A549 (cell line): ENCODE measurements around the gene SUFU. TPM values are rescaled to one million over a fixed set of nuclear protein-coding genes. Genes with fewer than 3 reads are reported as not detected.

Experiments
- ATAC-seq, 2 experiments: fragments of 200-7000 bp in 1 of 2; fragments of >200 bp in 1 of 2; cut with Nextera tagmentation in 1 of 2; cut with Tn5 transposase in 1 of 2; 3 replicates each; pipeline versions ENCODE4 v1.8.0 to v1.9.1; 2018 to 2020; ENCODE audit warnings: mild to moderate bottlenecking in 1 of 2, moderate library complexity in 1 of 2
- CTCF ChIA-PET: fragments of 300-600 bp; sonication (Branson Sonifier 250); formaldehyde crosslinking; extraction: SDS; loops from one replicate; lab custom pipeline; 2021; ENCODE audit warnings: antibody characterized with exemption, inconsistent platforms; lab: Yijun Ruan, JAX
- POLR2A ChIA-PET: fragments of 350-600 bp; formaldehyde crosslinking; extraction: SDS; loops from one replicate; lab custom pipeline; 2021; ENCODE audit warnings: antibody characterized with exemption, inconsistent platforms; lab: Yijun Ruan, JAX
- DNase-seq, 2 experiments: peaks; one replicate each; pipeline versions ENCODE4 v3.0.0 to v3.0.0-alpha.2; 2011 to 2016; ENCODE audit warnings: low read depth in 1 of 2, low spot score in 1 of 2
- FAIRE-seq: peaks from 2 replicates; lab custom pipeline; 2011; peaks lifted over from hg19 to GRCh38; lab: Jason Lieb, UNC
- H3K27ac ChIP-seq, 2 experiments: fragments of >200 bp; sonication (Bioruptor Twin); formaldehyde crosslinking; 3 replicates each; pipeline ENCODE4 v1.5.1; 2016 to 2017
- H3K4me1 ChIP-seq: fragments of >200 bp; sonication (Bioruptor Twin); formaldehyde crosslinking; 3 replicates; pipeline ENCODE4 v1.6.1; 2016
- H3K4me2 ChIP-seq: fragments of >200 bp; sonication (Bioruptor Twin); formaldehyde crosslinking; 3 replicates; pipeline ENCODE4 v1.6.1; 2016
- H3K4me3 ChIP-seq: fragments of >200 bp; sonication (Bioruptor Twin); formaldehyde crosslinking; 3 replicates; pipeline ENCODE4 v1.5.1; 2016
- H3K9me3 ChIP-seq: fragments of >200 bp; sonication (Bioruptor Twin); formaldehyde crosslinking; 3 replicates; pipeline ENCODE4 v1.6.1; 2016
- BHLHE40 ChIP-seq: IDR thresholded peaks from 2 replicates; pipeline ENCODE4 v1.6.1; 2012; ENCODE audit warnings: low read depth, low read length, inconsistent platforms
- CEBPB ChIP-seq, 2 experiments: fragments of >200 bp in 1 of 2; sonication (Bioruptor Twin) in 1 of 2; formaldehyde crosslinking in 1 of 2; IDR thresholded peaks; 2 replicates each; pipeline ENCODE4 v1.6.1; 2012 to 2016
- CHD2 ChIP-seq: fragments of 150-350 bp; IDR thresholded peaks from 2 replicates; pipeline ENCODE4 v1.6.1; 2014; ENCODE audit warnings: low read length; ENCODE audit not compliant: partially characterized antibody
- CTCF ChIP-seq: fragments of >200 bp; sonication (Bioruptor Twin); formaldehyde crosslinking; IDR thresholded peaks from 3 replicates; pipeline ENCODE4 v1.5.1; 2016
- E2F6 ChIP-seq: IDR thresholded peaks from 2 replicates; pipeline ENCODE4 v1.6.1; 2012; ENCODE audit warnings: low read depth, borderline replicate concordance
- EHMT2 ChIP-seq: fragments of 200-600 bp; sonication (generic); IDR thresholded peaks from 2 replicates; pipeline ENCODE4 v1.6.1; 2016; ENCODE audit warnings: antibody characterized with exemption, low read depth, mild to moderate bottlenecking, moderate library complexity
- EP300 ChIP-seq, 2 experiments: fragments of >200 bp; sonication (Bioruptor Twin); formaldehyde crosslinking; IDR thresholded peaks; 2 replicates in 1 of 2; 3 replicates in 1 of 2; pipeline ENCODE4 v1.6.1; 2016 to 2017
- FOSB ChIP-seq: fragments of 250-450 bp; sonication (Bioruptor Pico); IDR thresholded peaks from 2 replicates; pipeline ENCODE4 v1.5.0; 2020; ENCODE audit warnings: mild to moderate bottlenecking, moderate library complexity
- HOXA7 ChIP-seq: fragments of 250-450 bp; sonication (Bioruptor Pico); IDR thresholded peaks from 2 replicates; pipeline ENCODE4 v1.5.0; 2020; ENCODE audit warnings: mild to moderate bottlenecking, moderate library complexity
- HOXB13 ChIP-seq: fragments of 250-450 bp; sonication (Bioruptor Pico); IDR thresholded peaks from 2 replicates; pipeline ENCODE4 v1.5.0; 2020; ENCODE audit warnings: low read depth, mild to moderate bottlenecking, moderate library complexity
- HOXB5 ChIP-seq: fragments of 250-450 bp; sonication (Bioruptor Pico); IDR thresholded peaks from 2 replicates; pipeline ENCODE4 v1.5.0; 2020; ENCODE audit warnings: mild to moderate bottlenecking, moderate library complexity
- MAX ChIP-seq: IDR thresholded peaks from 2 replicates; pipeline ENCODE4 v1.6.1; 2012
- NFE2L2 ChIP-seq: fragments of 150-350 bp; conservative IDR thresholded peaks from 2 replicates; pipeline ENCODE4 v1.6.1; 2014; ENCODE audit warnings: low read length
- POLR2A ChIP-seq: IDR thresholded peaks from 2 replicates; pipeline ENCODE4 v1.6.1; 2012; ENCODE audit warnings: mild to moderate bottlenecking, low read length
- POLR2AphosphoS2 ChIP-seq: conservative IDR thresholded peaks from 2 replicates; pipeline ENCODE4 v1.6.1; 2012; ENCODE audit warnings: low read length, improper control_type of control experiment, inconsistent platforms
- RFX5 ChIP-seq: fragments of 450-650 bp; IDR thresholded peaks from 2 replicates; pipeline ENCODE4 v1.7.1; 2014; ENCODE audit warnings: antibody characterized with exemption, mild to moderate bottlenecking, moderate library complexity
- RNF2 ChIP-seq: fragments of 200-600 bp; sonication (generic); IDR thresholded peaks from 2 replicates; pipeline ENCODE4 v1.6.1; 2016; ENCODE audit warnings: low read depth, mild to moderate bottlenecking, antibody characterized with exemption, moderate library complexity, borderline replicate concordance
- SMC3 ChIP-seq: fragments of >200 bp; sonication (Bioruptor Twin); formaldehyde crosslinking; IDR thresholded peaks from 3 replicates; pipeline ENCODE4 v1.6.1; 2018; ENCODE audit warnings: inconsistent platforms
- SREBF2 ChIP-seq: fragments of 450-650 bp; IDR thresholded peaks from 2 replicates; pipeline ENCODE4 v1.6.1; 2014; ENCODE audit warnings: mild to moderate bottlenecking, moderate library complexity
- TP53 ChIP-seq: fragments of 250-450 bp; sonication (Bioruptor Pico); IDR thresholded peaks from 2 replicates; pipeline ENCODE4 v1.5.0; 2021; ENCODE audit warnings: mild to moderate bottlenecking, moderate library complexity
- ZFP36 ChIP-seq: fragments of 450-650 bp; IDR thresholded peaks from 2 replicates; pipeline ENCODE4 v1.6.1; 2014; ENCODE audit warnings: borderline replicate concordance; ENCODE audit not compliant: partially characterized antibody
- ZNF302 ChIP-seq: fragments of 250-450 bp; sonication (Bioruptor Pico); IDR thresholded peaks from 2 replicates; pipeline ENCODE4 v1.9.0; 2021; ENCODE audit warnings: inconsistent platforms, mild to moderate bottlenecking, moderate library complexity
- WGBS: methylation state at CpG from one replicate; pipeline ENCODE4 v1.1.6; 2017; ENCODE audit errors: missing lambda C conversion rate; 5-methylcytosine and 5-hydroxymethylcytosine counted together
- polyA plus RNA-seq, 4 experiments: library from polyadenylated mRNA; depleted of rRNA in 3 of 4; stranded (reverse); fragments of >200 nt; fragmentation: RNase III in 1 of 4; extraction: RNeasy Plus Mini Kit Qiagen cat#74134 plus additional on column Dnase treatment in 1 of 4; gene quantifications; 2 replicates in 3 of 4; 3 replicates in 1 of 4; pipeline ENCODE4 v1.2.3, GENCODE V29; 2011 to 2017
- TF ChIP-seq, protein P1 (sequence below): IDR thresholded peaks from 2 replicates; pipeline ENCODE4 v1.6.1; 2012
- TF ChIP-seq, protein P2 (sequence below): fragments of 200-600 bp; sonication (generic); IDR thresholded peaks from 2 replicates; pipeline ENCODE4 v1.6.1; 2016; ENCODE audit warnings: antibody characterized with exemption, mild to moderate bottlenecking, moderate library complexity

SUFU gene
- polyA plus RNA-seq, 2 of the 4 experiments (the other 2 are of a cell fraction), result 3.7 to 5.5 TPM

DNA sequence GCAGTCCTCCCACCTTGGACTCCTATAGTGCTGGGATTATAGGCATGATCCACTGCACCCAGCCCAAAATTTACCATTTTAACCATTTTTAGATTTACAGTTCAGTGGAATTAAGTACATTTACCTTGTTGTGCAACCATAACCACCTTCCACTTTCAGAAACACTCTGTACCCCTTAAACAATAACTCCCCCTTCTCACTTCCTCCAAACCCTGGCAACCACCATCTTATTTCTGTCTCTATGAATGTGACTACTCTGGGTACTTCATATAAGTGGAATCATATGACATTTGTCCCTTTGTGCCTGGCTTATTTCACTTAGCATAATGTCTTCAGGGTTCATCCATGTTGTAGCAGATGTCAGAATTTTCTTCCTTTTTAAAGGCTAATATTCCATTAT lies 33.6 kb downstream of the SUFU start:
- ATAC-seq, result no peak
- H3K9me3 ChIP-seq, result no peaks in the 10 kb centered on the region
- peaks cover 2% of the 10 kb centered on the region; the same call in 1 of the 3 replicates for H3K4me1 ChIP-seq
- no peak for DNase-seq
- no peak for FAIRE-seq
- H3K4me3 ChIP-seq, result no peak overlapping the region
- POLR2A ChIA-PET, result no interaction called here
- H3K4me2 ChIP-seq, result no peak overlapping the region
- CTCF ChIA-PET, result interaction anchor here (0.7 kb wide), 2 partner anchors 47 to 314 kb away, joined by 4 to 7 read pairs; no protein-coding TSS in a partner anchor
- TF ChIP-seq NFE2L2 (no peak), BHLHE40 (no peak), CHD2 (no peak), CTCF (no peak), SMC3 (no peak), SREBF2 (no peak), EHMT2 (no peak), ZFP36 (no peak), ZNF302 (CRISPR knock-in tag) (no peak), MAX (no peak), TP53 (CRISPR knock-in tag) (no peak), EP300 (IDR thresholded peaks at IDR 0.05) (no peak), HOXB13 (CRISPR knock-in tag) (no peak), FOSB (CRISPR knock-in tag) (no peak), E2F6 (no peak), HOXA7 (CRISPR knock-in tag) (no peak)
- TF ChIP-seq, protein P1, sequence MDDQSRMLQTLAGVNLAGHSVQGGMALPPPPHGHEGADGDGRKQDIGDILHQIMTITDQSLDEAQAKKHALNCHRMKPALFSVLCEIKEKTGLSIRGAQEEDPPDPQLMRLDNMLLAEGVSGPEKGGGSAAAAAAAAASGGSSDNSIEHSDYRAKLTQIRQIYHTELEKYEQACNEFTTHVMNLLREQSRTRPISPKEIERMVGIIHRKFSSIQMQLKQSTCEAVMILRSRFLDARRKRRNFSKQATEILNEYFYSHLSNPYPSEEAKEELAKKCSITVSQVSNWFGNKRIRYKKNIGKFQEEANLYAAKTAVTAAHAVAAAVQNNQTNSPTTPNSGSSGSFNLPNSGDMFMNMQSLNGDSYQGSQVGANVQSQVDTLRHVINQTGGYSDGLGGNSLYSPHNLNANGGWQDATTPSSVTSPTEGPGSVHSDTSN, result no peak
- H3K27ac ChIP-seq, result no peak overlapping the region

DNA sequence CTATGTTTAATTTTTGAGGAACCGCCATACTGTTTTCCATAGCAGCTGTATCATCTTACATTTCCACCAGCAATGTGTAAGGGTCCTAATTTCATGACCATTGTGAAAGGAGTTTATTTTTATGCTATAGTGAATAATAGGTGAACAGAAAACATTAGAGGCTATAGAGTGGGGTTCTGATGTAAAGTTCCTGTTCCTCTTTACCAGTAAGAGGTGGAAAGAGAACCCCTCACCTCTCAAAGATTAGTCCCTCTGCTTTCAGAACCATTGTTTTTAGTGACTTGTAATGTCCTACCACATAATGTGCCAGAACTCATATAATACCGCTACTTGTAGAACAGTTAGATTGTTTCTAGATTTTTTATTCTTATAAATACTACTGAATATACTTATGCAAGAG lies 34.2 kb downstream of the SUFU start:
- H3K4me1 ChIP-seq, result peaks cover 5% of the 10 kb centered on the region; the same call in 2 of the 3 replicates
- H3K4me2 ChIP-seq, result no peak overlapping the region
- H3K27ac ChIP-seq, result no peak overlapping the region
- POLR2A ChIA-PET, result no interaction called here
- H3K9me3 ChIP-seq, result no peaks in the 10 kb centered on the region
- WGBS, result 99% methylated on average over 2 of the region's 2 CpGs
- CTCF ChIA-PET, result interaction anchor here (0.5 kb wide), 1 partner anchor 118 kb away, joined by 3 read pairs; no protein-coding TSS in a partner anchor
- no peak for FAIRE-seq
- no peak overlapping the region for H3K4me3 ChIP-seq
- DNase-seq, result no peak
- TF ChIP-seq RNF2, result no peak
- no peak for ATAC-seq

DNA sequence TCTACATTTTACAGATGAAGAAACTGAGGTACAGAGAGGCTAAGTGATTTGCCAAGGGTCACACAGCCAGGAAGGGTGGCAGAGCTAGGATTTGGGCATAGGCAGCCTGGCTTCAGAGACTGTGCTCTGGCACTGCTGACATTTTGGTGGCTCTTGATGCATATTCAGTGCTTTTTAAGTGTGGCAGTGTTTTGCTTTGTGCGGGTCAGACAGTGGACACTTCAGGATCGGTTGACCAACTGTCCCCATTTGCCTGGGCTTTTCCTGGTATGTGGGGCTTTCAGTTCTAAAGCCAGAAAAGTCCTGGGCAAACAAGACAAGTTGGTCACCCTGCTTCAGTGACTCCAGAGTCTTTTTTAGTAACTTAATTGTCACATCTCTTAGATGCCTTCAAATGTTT lies 35.0 kb downstream of the SUFU start:
- Histone ChIP-seq H3K4me2 (no peak overlapping the region), H3K9me3 (no peaks in the 10 kb centered on the region), H3K27ac (no peak overlapping the region), H3K4me1 (peaks cover 5% of the 10 kb centered on the region; the same call in 2 of the 3 replicates), H3K4me3 (no peak overlapping the region)
- WGBS, result 96% methylated on average over 2 of the region's 2 CpGs
- DNase-seq, result no peak
- ChIA-PET CTCF (no interaction called here), POLR2A (no interaction called here)
- no peak for FAIRE-seq
- no peak for ATAC-seq
- TF ChIP-seq FOSB (CRISPR knock-in tag) (no peak), CEBPB (IDR thresholded peaks at IDR 0.05) (no peak), RNF2 (no peak), TP53 (CRISPR knock-in tag) (no peak), POLR2AphosphoS2 (no peak), RFX5 (no peak), ZNF302 (CRISPR knock-in tag) (no peak), HOXB5 (CRISPR knock-in tag) (no peak), POLR2A (no peak), CHD2 (no peak), CTCF (no peak)
- TF ChIP-seq, protein P2, sequence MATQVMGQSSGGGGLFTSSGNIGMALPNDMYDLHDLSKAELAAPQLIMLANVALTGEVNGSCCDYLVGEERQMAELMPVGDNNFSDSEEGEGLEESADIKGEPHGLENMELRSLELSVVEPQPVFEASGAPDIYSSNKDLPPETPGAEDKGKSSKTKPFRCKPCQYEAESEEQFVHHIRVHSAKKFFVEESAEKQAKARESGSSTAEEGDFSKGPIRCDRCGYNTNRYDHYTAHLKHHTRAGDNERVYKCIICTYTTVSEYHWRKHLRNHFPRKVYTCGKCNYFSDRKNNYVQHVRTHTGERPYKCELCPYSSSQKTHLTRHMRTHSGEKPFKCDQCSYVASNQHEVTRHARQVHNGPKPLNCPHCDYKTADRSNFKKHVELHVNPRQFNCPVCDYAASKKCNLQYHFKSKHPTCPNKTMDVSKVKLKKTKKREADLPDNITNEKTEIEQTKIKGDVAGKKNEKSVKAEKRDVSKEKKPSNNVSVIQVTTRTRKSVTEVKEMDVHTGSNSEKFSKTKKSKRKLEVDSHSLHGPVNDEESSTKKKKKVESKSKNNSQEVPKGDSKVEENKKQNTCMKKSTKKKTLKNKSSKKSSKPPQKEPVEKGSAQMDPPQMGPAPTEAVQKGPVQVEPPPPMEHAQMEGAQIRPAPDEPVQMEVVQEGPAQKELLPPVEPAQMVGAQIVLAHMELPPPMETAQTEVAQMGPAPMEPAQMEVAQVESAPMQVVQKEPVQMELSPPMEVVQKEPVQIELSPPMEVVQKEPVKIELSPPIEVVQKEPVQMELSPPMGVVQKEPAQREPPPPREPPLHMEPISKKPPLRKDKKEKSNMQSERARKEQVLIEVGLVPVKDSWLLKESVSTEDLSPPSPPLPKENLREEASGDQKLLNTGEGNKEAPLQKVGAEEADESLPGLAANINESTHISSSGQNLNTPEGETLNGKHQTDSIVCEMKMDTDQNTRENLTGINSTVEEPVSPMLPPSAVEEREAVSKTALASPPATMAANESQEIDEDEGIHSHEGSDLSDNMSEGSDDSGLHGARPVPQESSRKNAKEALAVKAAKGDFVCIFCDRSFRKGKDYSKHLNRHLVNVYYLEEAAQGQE, result no peak
